GM12872 (cell line): ENCODE results near the gene IQGAP2.

Experiments used
- CTCF ChIP-seq: IDR thresholded peaks from 3 replicates; pipeline ENCODE4 v1.5.1; 2011; ENCODE audit warnings: low read depth, mild to moderate bottlenecking, low read length, moderate library complexity; ENCODE audit not compliant: insufficient read depth

The IQGAP2 gene

DNA sequence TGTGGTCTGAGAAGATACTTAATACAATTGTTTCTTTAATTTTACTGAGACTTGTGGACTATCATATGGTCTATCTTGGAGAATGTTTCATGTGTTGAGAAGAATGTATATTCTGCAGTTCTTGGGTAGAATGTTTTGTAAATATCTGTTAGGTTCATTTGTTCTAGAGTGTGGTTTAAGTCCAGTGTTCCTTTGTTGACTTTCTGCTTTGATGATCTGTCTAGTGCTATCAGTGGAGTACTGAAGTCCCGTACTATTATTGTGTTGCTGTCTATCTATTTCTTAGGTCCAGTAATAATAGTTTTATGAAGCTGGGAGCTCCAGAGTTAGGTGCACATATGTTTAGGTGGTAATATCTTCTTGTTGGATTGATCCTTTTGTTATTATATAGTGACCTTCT lies 36.1 kb downstream of the IQGAP2 start:
- no peak for TF ChIP-seq CTCF

- no peak for TF ChIP-seq CTCF
These were observed 36.8 kb downstream of the IQGAP2 start for GRCh38 chr5:76439929-76440328.

DNA sequence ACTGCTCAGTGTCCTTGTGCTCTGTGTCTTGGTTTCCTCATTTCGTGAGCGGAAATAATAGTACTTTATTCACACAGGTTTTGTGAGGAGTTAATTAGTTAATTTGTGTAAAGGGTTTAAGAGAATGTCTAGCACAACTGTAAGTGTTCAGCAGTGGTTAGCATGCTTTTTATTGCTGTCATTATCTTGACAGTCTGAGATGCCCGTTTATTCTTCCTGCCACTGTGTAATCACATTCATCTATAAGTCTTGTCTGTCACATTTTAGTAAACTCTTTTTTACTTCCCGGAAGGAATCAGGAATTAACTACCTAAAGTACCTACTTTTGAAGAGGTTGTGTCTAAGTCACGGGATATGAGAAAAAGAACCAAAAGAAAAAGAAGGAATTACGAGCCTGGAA lies 38.0 kb downstream of the IQGAP2 start:
- no peak for TF ChIP-seq CTCF

DNA sequence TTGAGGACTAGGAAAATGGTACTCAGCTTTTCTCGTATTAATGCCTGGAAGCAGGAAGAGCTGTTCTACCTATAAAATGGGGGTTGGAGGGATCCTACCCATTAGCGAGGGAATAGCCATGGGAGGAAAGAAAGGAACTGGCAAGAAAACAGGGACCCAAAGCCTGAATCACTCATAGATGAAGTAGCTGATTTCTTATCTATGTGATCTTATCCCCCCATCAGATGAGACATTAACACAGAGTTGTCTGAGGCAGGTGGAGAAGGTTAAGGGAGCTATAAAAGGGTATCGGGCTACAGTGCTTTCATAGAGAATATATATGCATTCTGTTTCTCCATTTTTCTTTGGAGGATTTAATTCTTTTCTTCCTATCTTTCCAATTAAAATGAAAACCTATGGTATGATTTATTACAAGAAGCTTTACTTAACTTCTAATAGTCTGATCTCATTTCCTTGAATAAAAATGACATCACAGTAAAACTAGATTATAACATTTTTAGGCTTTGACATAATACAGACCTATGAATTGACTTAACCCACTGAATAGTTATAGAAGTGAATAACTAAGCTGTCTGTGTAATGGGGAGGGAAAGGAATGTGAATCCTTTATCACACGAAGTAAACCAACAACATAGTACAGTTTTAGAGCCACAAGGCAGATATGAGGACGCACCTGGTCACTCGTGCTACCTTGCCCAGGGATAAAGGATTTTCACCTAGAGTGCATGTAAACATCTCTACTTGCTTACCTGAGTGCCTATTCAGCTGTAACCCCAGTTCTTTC lies 39.0 kb downstream of the IQGAP2 start:
- no peak for TF ChIP-seq CTCF

- TF ChIP-seq CTCF, result no peak
These were observed 40.1 kb downstream of the IQGAP2 start for GRCh38 chr5:76443066-76443800.

GRCh38 chr5:76445063-76445462 lies 42.0 kb downstream of the IQGAP2 start:
- no peak for TF ChIP-seq CTCF

DNA sequence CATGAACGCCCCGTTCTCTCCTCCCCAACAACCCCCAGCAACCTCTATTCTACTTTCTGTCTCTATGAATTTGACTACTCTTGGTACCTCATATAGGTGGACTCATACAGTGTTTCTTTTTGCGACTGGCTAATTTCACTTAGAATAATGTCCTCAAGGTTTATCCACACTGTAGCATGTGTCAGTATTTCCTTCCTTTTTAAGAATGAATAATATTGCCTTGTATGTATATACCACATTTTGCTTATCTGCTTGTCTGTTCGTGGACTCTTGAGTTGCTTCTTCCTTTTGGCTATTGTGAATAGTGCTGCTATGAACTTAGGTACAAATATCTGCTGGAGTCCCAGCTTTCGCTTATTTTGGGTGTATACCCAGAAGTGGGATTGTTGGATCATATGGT lies 42.7 kb downstream of the IQGAP2 start:
- no peak for TF ChIP-seq CTCF
